HCT116 (cell line): ENCODE data around the gene SPATA2L. TPM values are rescaled to one million over a fixed set of nuclear protein-coding genes. Genes with fewer than 3 reads are reported as not detected.

Experiments used
- ATAC-seq: fragments of 200-7000 bp; cut with Tn5 transposase; 2 replicates; pipeline ENCODE4 v1.9.1; 2020; ENCODE audit warnings: mild to moderate bottlenecking, moderate library complexity
- BruUV-seq: library from RNA; stranded (reverse); fragments of 400-500 nt; replicated peaks from 2 replicates; lab custom pipeline; 2021; lab: Mats Ljungman, UMichigan
- CTCF ChIA-PET: fragments of 300-600 bp; sonication (Branson Sonifier 250); formaldehyde crosslinking; loops from one replicate; lab custom pipeline; 2021; ENCODE audit warnings: antibody characterized with exemption; lab: Charles Lee
- POLR2A ChIA-PET: fragments of 300-600, 350-600 bp; sonication (Branson Sonifier 250); formaldehyde crosslinking; loops from one replicate; lab custom pipeline; 2021; ENCODE audit warnings: antibody characterized with exemption; lab: Charles Lee
- RAD21 ChIA-PET, 2 experiments: fragments of 300-600 bp; sonication (Branson Sonifier 250); formaldehyde crosslinking; loops; one replicate each; lab custom pipeline; 2023; ENCODE audit warnings: low total read pairs in 2 of 2; ENCODE audit not compliant: uncharacterized antibody in 2 of 2, unreplicated experiment in 2 of 2, low non-redundant PET in 1 of 2; lab: Charles Lee
- DNase-seq: peaks from one replicate; pipeline ENCODE4 v3.0.0-alpha.2; 2010; ENCODE audit warnings: low read depth, low spot score
- H2AFZ ChIP-seq: fragments of 200-600 bp; shearing (Covaris generic), sonication (generic); 2 replicates; pipeline ENCODE4 v1.6.1; 2017; ENCODE audit warnings: low read depth, mixed run types, mixed read lengths, antibody characterized with exemption, low read length; ENCODE audit not compliant: poor library complexity, severe bottlenecking
- H3K27ac ChIP-seq: 2 replicates; pipeline ENCODE4 v1.5.1; 2012; ENCODE audit warnings: low read depth, low read length
- H3K27me3 ChIP-seq: fragments of 200-600 bp; sonication (generic); 2 replicates; pipeline ENCODE4 v1.6.1; 2016; ENCODE audit warnings: mixed run types, low read length, mixed read lengths; ENCODE audit not compliant: insufficient read depth
- H3K36me3 ChIP-seq, 2 experiments: fragments of 200-500 bp in 1 of 2; fragments of 200-600 bp in 1 of 2; sonication (Bioruptor generic) in 1 of 2; sonication (generic) in 1 of 2; 2 replicates each; pipeline versions ENCODE4 v1.5.1 to v1.6.1; 2014 to 2016; ENCODE audit warnings: low read length in 2 of 2, inconsistent platforms in 1 of 2, mixed read lengths in 1 of 2, mixed run types in 1 of 2; ENCODE audit not compliant: insufficient read depth in 2 of 2, control insufficient read depth in 1 of 2
- H3K4me1 ChIP-seq, 2 experiments: fragments of 200-600 bp in 1 of 2; sonication (generic) in 1 of 2; 2 replicates each; pipeline versions ENCODE4 v1.5.1 to v1.6.1; 2012 to 2017; ENCODE audit warnings: low read length in 2 of 2, inconsistent platforms in 1 of 2, mild to moderate bottlenecking in 1 of 2, mixed read lengths in 1 of 2, mixed run types in 1 of 2, moderate library complexity in 1 of 2; ENCODE audit not compliant: insufficient read depth in 2 of 2, control insufficient read depth in 1 of 2
- H3K4me2 ChIP-seq: fragments of 200-600 bp; sonication (generic); 2 replicates; pipeline ENCODE4 v1.6.1; 2017; ENCODE audit warnings: mixed run types, low read length, mixed read lengths
- H3K4me3 ChIP-seq, 2 experiments: fragments of 200-600 bp in 1 of 2; sonication (generic) in 1 of 2; replicated peaks in 1 of 2; 2 replicates each; pipeline ENCODE4 v1.5.1; 2011 to 2016; ENCODE audit warnings: low read length in 2 of 2, control low read depth in 1 of 2, low read depth in 1 of 2, mild to moderate bottlenecking in 1 of 2, mixed read lengths in 1 of 2, mixed run types in 1 of 2
- H3K79me2 ChIP-seq: fragments of 200-600 bp; sonication (generic); 2 replicates; pipeline ENCODE4 v1.6.1; 2017; ENCODE audit warnings: mild to moderate bottlenecking, mixed run types, low read length, moderate library complexity, mixed read lengths; ENCODE audit not compliant: insufficient read depth
- H3K9ac ChIP-seq: fragments of 200-600 bp; sonication (generic); 2 replicates; pipeline ENCODE4 v1.6.1; 2016; ENCODE audit warnings: low read length, mixed read lengths
- H3K9me2 ChIP-seq: fragments of 200-600 bp; sonication (generic), shearing (Covaris generic); 2 replicates; pipeline ENCODE4 v1.6.1; 2017; ENCODE audit warnings: mixed run types, mild to moderate bottlenecking, moderate library complexity; ENCODE audit not compliant: insufficient read depth
- H3K9me3 ChIP-seq, 2 experiments: fragments of 200-500 bp in 1 of 2; fragments of 200-600 bp in 1 of 2; sonication (Bioruptor generic) in 1 of 2; sonication (generic) in 1 of 2; 2 replicates each; pipeline ENCODE4 v1.6.1; 2014 to 2017; ENCODE audit warnings: low read length in 2 of 2, mixed read lengths in 2 of 2, inconsistent platforms in 1 of 2, low read depth in 1 of 2, mild to moderate bottlenecking in 1 of 2, mixed run types in 1 of 2, moderate library complexity in 1 of 2; ENCODE audit not compliant: control insufficient read depth in 1 of 2, insufficient read depth in 1 of 2
- H4K20me1 ChIP-seq: fragments of 200-600 bp; sonication (generic), shearing (Covaris generic); 2 replicates; pipeline ENCODE4 v1.6.1; 2017; ENCODE audit warnings: mixed run types, mild to moderate bottlenecking, moderate library complexity; ENCODE audit not compliant: insufficient read depth
- CEBPB ChIP-seq: IDR thresholded peaks from 2 replicates; pipeline ENCODE4 v1.6.1; 2012; ENCODE audit warnings: low read depth
- EZH2 ChIP-seq: fragments of 200-600 bp; sonication (generic); IDR thresholded peaks from 2 replicates; pipeline ENCODE4 v1.6.1; 2017; ENCODE audit warnings: antibody characterized with exemption, mixed run types
- FOSL1 ChIP-seq: IDR thresholded peaks from 2 replicates; pipeline ENCODE4 v1.6.1; 2012; ENCODE audit warnings: low read depth
- SP1 ChIP-seq: IDR thresholded peaks from 2 replicates; pipeline ENCODE4 v1.6.1; 2012; ENCODE audit warnings: low read depth
- SRF ChIP-seq: IDR thresholded peaks from 2 replicates; pipeline ENCODE4 v1.6.1; 2012; ENCODE audit warnings: low read depth
- ZFX ChIP-seq: fragments of 450-650 bp; IDR thresholded peaks from 2 replicates; pipeline ENCODE4 v1.6.1; 2017
- intact Hi-C: fragments of 100-400 bp; cut with micrococcal nuclease; formaldehyde crosslinking; loops from 2 replicates; pipeline ENCODE4 v1.10.0; 2022
- total RNA-seq: library from RNA; stranded (reverse); gene quantifications from one replicate; pipeline ENCODE4 v1.2.1, GENCODE V29; 2021; ENCODE audit not compliant: unreplicated experiment
- TF ChIP-seq, protein P1 (sequence below): IDR thresholded peaks from 2 replicates; pipeline ENCODE4 v1.6.1; 2012; ENCODE audit warnings: low read depth
- TF ChIP-seq, protein P2 (sequence below): IDR thresholded peaks from 2 replicates; pipeline ENCODE4 v1.6.1; 2012

SPATA2L gene
- total RNA-seq, 1 experiment from 2014 or later = 50.5 TPM

DNA sequence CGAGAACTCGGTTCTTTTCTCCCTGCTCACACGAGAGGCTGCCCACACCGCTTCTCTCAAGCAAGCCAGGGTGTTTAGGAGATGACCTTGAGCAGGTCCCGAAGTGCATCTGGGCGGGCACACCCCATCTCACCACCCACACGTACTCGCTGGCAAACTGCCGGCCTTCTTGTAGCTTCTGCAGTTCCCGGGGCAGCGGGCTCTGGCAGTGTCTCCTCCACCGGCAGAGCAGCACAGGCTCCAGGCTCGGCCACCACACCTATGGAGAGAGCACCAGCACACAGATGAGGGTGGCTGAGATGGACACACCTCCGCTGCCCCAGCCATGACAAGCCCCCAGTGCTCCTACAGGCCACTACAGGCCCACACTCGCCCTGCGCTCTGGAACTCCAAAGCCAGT, 43.3 kb upstream of the SPATA2L start:
- DNase-seq = no peak
- Histone ChIP-seq H3K27me3 (no peaks in the 10 kb centered on the region), H4K20me1 (no peaks in the 10 kb centered on the region), H3K4me1 (no peaks in the 10 kb centered on the region), H3K9ac (no peak overlapping the region), H3K27ac (no peak overlapping the region), H3K79me2 (peaks cover 7% of the 10 kb centered on the region; the same call in 1 of the 2 replicates), H3K4me2 (no peak overlapping the region), H3K9me2 (no peaks in the 10 kb centered on the region), H3K36me3 (peaks cover 50 to 76% of the 10 kb centered on the region in 2 experiments), H3K4me3 (no peak overlapping the region), H2AFZ (no peak overlapping the region), H3K9me3 (no peaks in the 10 kb centered on the region)
- ATAC-seq = no peak
- POLR2A ChIA-PET = no interaction called here
- no TSS peak for BruUV-seq
- TF ChIP-seq, protein P1, sequence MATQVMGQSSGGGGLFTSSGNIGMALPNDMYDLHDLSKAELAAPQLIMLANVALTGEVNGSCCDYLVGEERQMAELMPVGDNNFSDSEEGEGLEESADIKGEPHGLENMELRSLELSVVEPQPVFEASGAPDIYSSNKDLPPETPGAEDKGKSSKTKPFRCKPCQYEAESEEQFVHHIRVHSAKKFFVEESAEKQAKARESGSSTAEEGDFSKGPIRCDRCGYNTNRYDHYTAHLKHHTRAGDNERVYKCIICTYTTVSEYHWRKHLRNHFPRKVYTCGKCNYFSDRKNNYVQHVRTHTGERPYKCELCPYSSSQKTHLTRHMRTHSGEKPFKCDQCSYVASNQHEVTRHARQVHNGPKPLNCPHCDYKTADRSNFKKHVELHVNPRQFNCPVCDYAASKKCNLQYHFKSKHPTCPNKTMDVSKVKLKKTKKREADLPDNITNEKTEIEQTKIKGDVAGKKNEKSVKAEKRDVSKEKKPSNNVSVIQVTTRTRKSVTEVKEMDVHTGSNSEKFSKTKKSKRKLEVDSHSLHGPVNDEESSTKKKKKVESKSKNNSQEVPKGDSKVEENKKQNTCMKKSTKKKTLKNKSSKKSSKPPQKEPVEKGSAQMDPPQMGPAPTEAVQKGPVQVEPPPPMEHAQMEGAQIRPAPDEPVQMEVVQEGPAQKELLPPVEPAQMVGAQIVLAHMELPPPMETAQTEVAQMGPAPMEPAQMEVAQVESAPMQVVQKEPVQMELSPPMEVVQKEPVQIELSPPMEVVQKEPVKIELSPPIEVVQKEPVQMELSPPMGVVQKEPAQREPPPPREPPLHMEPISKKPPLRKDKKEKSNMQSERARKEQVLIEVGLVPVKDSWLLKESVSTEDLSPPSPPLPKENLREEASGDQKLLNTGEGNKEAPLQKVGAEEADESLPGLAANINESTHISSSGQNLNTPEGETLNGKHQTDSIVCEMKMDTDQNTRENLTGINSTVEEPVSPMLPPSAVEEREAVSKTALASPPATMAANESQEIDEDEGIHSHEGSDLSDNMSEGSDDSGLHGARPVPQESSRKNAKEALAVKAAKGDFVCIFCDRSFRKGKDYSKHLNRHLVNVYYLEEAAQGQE = no peak
- TF ChIP-seq SRF (no peak), FOSL1 (no peak), EZH2 (no peak), SP1 (no peak), ZFX (no peak)
- RAD21 ChIA-PET = no interaction called here
- intact Hi-C loops = no loop called here
- CTCF ChIA-PET = no interaction called here

DNA sequence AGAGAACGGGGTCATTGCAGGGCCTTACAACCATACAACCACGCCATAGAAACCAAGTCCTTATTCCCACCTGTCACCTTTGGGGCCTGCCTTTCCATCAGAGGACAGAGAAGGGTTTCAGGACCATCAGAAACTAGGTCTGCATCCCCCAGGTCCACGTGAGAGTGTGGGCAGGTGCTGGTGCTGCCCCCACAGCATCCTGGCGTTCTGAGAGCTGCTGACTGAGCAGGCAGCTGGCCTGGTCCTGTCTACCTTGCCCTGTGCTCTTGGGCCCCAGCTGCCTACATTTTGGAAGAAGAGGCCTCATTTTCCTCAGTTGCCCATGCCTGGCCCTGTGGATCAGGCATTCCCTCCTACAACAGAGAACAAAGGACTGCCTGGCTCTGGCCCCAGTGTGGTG, 41.4 kb upstream of the SPATA2L start:
- Histone ChIP-seq H3K4me3 (no peak overlapping the region), H3K9ac (no peak overlapping the region), H3K4me1 (no peaks in the 10 kb centered on the region)
- no TSS peak for BruUV-seq
- TF ChIP-seq, protein P2, sequence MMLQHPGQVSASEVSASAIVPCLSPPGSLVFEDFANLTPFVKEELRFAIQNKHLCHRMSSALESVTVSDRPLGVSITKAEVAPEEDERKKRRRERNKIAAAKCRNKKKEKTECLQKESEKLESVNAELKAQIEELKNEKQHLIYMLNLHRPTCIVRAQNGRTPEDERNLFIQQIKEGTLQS = no peak
- TF ChIP-seq CEBPB (no peak), EZH2 (no peak)
- TF ChIP-seq, all 23 proteins: peak for 0
- Histone ChIP-seq H3K9me2 (no peaks in the 10 kb centered on the region), H3K36me3 (peaks cover 53 to 76% of the 10 kb centered on the region in 2 experiments), H3K79me2 (no peaks in the 10 kb centered on the region; the same call in 1 of the 2 replicates), H4K20me1 (no peaks in the 10 kb centered on the region), H3K4me2 (no peak overlapping the region), H3K27me3 (no peaks in the 10 kb centered on the region), H3K27ac (no peak overlapping the region), H2AFZ (no peak overlapping the region), H3K9me3 (no peaks in the 10 kb centered on the region)
- ChIA-PET RAD21 (no interaction called here), POLR2A (interaction anchor here (1.0 kb wide), 1 partner anchor 130 kb away, joined by 3 read pairs; the partner anchor contains the start of gene TCF25), CTCF (interaction anchor here (1.5 kb wide), 1 partner anchor 37 kb away, joined by 3 read pairs; no protein-coding TSS in a partner anchor)
- DNase-seq = no peak
- ATAC-seq = no peak
- intact Hi-C loops = no loop called here
